NB4 (cell line): ENCODE data around the gene PCCA.
A peak's percentile ranks its signal among the peaks of the same experiment; 100 is the strongest.
"Not testable (repeated sequence)": the region's sequence is repeated elsewhere in the genome, so short reads cannot be mapped to it uniquely, and the experiment has no call there.

Experiments used
- DNase-seq: peaks from one replicate; pipeline ENCODE4 v3.0.0; 2010; ENCODE audit warnings: low read depth
- H3K4me3 ChIP-seq: one replicate; pipeline ENCODE4 v1.5.1; 2011; ENCODE audit warnings: mild to moderate bottlenecking, low read depth, low read length, moderate library complexity
- CTCF ChIP-seq: IDR thresholded peaks from one replicate; pipeline ENCODE4 v1.5.1; 2012; ENCODE audit warnings: low read depth, low read length
- MAX ChIP-seq: IDR thresholded peaks from 2 replicates; pipeline ENCODE4 v1.6.1; 2011; ENCODE audit warnings: low read depth, low read length
- MYC ChIP-seq: IDR thresholded peaks from 2 replicates; pipeline ENCODE4 v1.6.1; 2011; ENCODE audit warnings: low read depth, low read length
- POLR2A ChIP-seq: IDR thresholded peaks from 2 replicates; pipeline ENCODE4 v1.6.1; 2011; ENCODE audit warnings: mild to moderate bottlenecking; ENCODE audit not compliant: insufficient read length; ENCODE audit errors: extremely low read depth

Gene PCCA

GRCh38 chr13:100275746-100276145 is 186.9 kb downstream of the PCCA start:
- peak; percentile 27 for DNase-seq
- TF ChIP-seq CTCF = no peak
- TF ChIP-seq MYC = no peak
- H3K4me3 ChIP-seq = peak overlapping the region; percentile 65

- no peak for DNase-seq
- no peak overlapping the region for H3K4me3 ChIP-seq
- TF ChIP-seq MYC (no peak), MAX (no peak), CTCF (no peak), POLR2A (no peak)
These were observed 191.8 kb downstream of the PCCA start for GRCh38 chr13:100280681-100281080.

- not testable (repeated sequence) for DNase-seq, H3K4me3 ChIP-seq
These were observed 193.4 kb downstream of the PCCA start for GRCh38 chr13:100282306-100282705.

- peak; percentile 24; the same call in 1 of the 2 replicates for TF ChIP-seq MYC
- TF ChIP-seq POLR2A = no peak
- no peak for TF ChIP-seq MAX
- no peak for TF ChIP-seq CTCF
- peak; percentile 46 for DNase-seq
These were observed 201.4 kb downstream of the PCCA start for GRCh38 chr13:100290165-100290801.

GRCh38 chr13:100291624-100292023 is 202.7 kb downstream of the PCCA start:
- DNase-seq = no peak
- no peak overlapping the region for H3K4me3 ChIP-seq
- TF ChIP-seq MYC = no peak
- no peak for TF ChIP-seq CTCF
- no peak for TF ChIP-seq POLR2A
- TF ChIP-seq MAX = no peak

More at GRCh38 chr13:100290165-100290801, 201.4 kb downstream of the PCCA start:
- H3K4me3 ChIP-seq = no peak overlapping the region

GRCh38 chr13:100297413-100297812 is 208.5 kb downstream of the PCCA start:
- DNase-seq = no peak
- no peak overlapping the region for H3K4me3 ChIP-seq
- TF ChIP-seq MYC = no peak
- TF ChIP-seq CTCF = no peak
- TF ChIP-seq POLR2A = no peak
- no peak for TF ChIP-seq MAX
